Fibroblast of skin of left quadriceps (primary cell): Measurements from ENCODE around the gene KRT73.
"Not testable (repeated sequence)": the region's sequence is repeated elsewhere in the genome, so short reads cannot be mapped to it uniquely, and the experiment has no call there.

ENCODE experiments used
- DNase-seq, 2 experiments: peaks; one replicate each; pipeline ENCODE4 v3.0.0-alpha.2; 2013; ENCODE audit warnings: low read depth in 2 of 2

Gene KRT73

GRCh38 chr12:52600941-52601481 lies 17.3 kb downstream of the KRT73 start, which contains the start of gene KRT72:
TSS of gene KRT72 (minus strand) at chr12:52601463. CDS start at chr12:52601452, 11 bp downstream.
- DNase-seq: no peak

- no peak for DNase-seq
Measured at GRCh38 chr12:52600475-52600874, 17.9 kb downstream of the KRT73 start.

GRCh38 chr12:52600071-52600470 lies 18.3 kb downstream of the KRT73 start:
- no peak for DNase-seq

GRCh38 chr12:52598966-52599365 lies 19.4 kb downstream of the KRT73 start:
- DNase-seq: no peak

GRCh38 chr12:52594237-52594636 lies 24.1 kb downstream of the KRT73 start:
- not testable (repeated sequence) for DNase-seq

- DNase-seq: no peak
Measured at GRCh38 chr12:52591521-52591920, 26.8 kb downstream of the KRT73 start.

GRCh38 chr12:52590021-52590420 lies 28.3 kb downstream of the KRT73 start:
- DNase-seq: no peak

GRCh38 chr12:52587563-52587962 lies 30.8 kb downstream of the KRT73 start:
- DNase-seq: no peak

- DNase-seq: no peak
Measured at GRCh38 chr12:52585946-52586345, 32.4 kb downstream of the KRT73 start.

GRCh38 chr12:52585066-52585465 lies 33.3 kb downstream of the KRT73 start:
- DNase-seq: no peak

GRCh38 chr12:52584156-52584682 lies 34.1 kb downstream of the KRT73 start:
- no peak for DNase-seq

- DNase-seq: peak; percentile 16 to 25
Measured at GRCh38 chr12:52582971-52583456, 35.3 kb downstream of the KRT73 start.

GRCh38 chr12:52582486-52582885 lies 35.9 kb downstream of the KRT73 start:
- no peak for DNase-seq

- DNase-seq: peak in 1 of 2 experiments; percentile 2
Measured at GRCh38 chr12:52581481-52581880, 36.9 kb downstream of the KRT73 start.

GRCh38 chr12:52581066-52581465 lies 37.3 kb downstream of the KRT73 start:
- no peak for DNase-seq

- DNase-seq: no peak
Measured at GRCh38 chr12:52580496-52580895, 37.9 kb downstream of the KRT73 start.

- DNase-seq: no peak
Measured at GRCh38 chr12:52579468-52580465, 38.6 kb downstream of the KRT73 start.

- no peak for DNase-seq
Measured at GRCh38 chr12:52578469-52578868, 39.9 kb downstream of the KRT73 start.

GRCh38 chr12:52577316-52577715 lies 41.0 kb downstream of the KRT73 start:
- DNase-seq: no peak

- no peak for DNase-seq
Measured at GRCh38 chr12:52575948-52576347, 42.4 kb downstream of the KRT73 start.

- DNase-seq: no peak
Measured at GRCh38 chr12:52575256-52575655, 43.1 kb downstream of the KRT73 start.

- DNase-seq: no peak
Measured at GRCh38 chr12:52573743-52574142, 44.6 kb downstream of the KRT73 start, which contains the start of gene KRT74. TSS of gene KRT74 (minus strand) at chr12:52573843. CDS start at chr12:52573777, 66 bp downstream.
